Type B pancreatic cell (in vitro differentiated cells): ENCODE results near the gene MRPS7. TPM values are rescaled to one million over a fixed set of nuclear protein-coding genes. Genes with fewer than 3 reads are reported as not detected.

ENCODE experiments used
- DNase-seq: peaks from one replicate; pipeline ENCODE4 v3.0.0; 2021; ENCODE audit warnings: mixed read lengths; ENCODE audit not compliant: unreplicated experiment; ENCODE audit errors: extremely low spot score
- H3K27ac Mint-ChIP-seq: 2 replicates; pipeline ENCODE4 v1.8.0; 2021; ENCODE audit warnings: mild to moderate bottlenecking, mixed read lengths
- H3K27me3 Mint-ChIP-seq: 2 replicates; pipeline ENCODE4 v1.8.0; 2021; ENCODE audit warnings: mixed read lengths
- H3K36me3 Mint-ChIP-seq: 2 replicates; pipeline ENCODE4 v1.8.0; 2021; ENCODE audit warnings: mixed read lengths
- H3K4me1 Mint-ChIP-seq: one replicate; pipeline ENCODE4 v1.8.0; 2021; ENCODE audit warnings: mixed read lengths; ENCODE audit not compliant: unreplicated experiment
- H3K4me3 Mint-ChIP-seq: 2 replicates; pipeline ENCODE4 v1.8.0; 2021; ENCODE audit warnings: mild to moderate bottlenecking, mixed read lengths
- H3K9me3 Mint-ChIP-seq: 2 replicates; pipeline ENCODE4 v1.8.0; 2021; ENCODE audit warnings: mixed read lengths
- CTCF ChIP-seq: fragments of 200-600 bp; sonication (generic); conservative IDR thresholded peaks from 2 replicates; pipeline ENCODE4 v1.5.0; 2021; ENCODE audit warnings: antibody characterized with exemption, mild to moderate bottlenecking
- total RNA-seq: library from RNA; stranded (reverse); gene quantifications from 2 replicates; pipeline ENCODE4 v1.2.1, GENCODE V29; 2021; ENCODE audit warnings: low replicate concordance

Gene MRPS7
- total RNA-seq, 1 donor from 2014 or later: 70.9 TPM

GRCh38 chr17:75270218-75270965, 8.7 kb downstream of the MRPS7 start:
- Mint-ChIP-seq H3K27ac (peak overlapping the region; percentile 89), H3K36me3 (no peaks in the 10 kb centered on the region), H3K9me3 (no peaks in the 10 kb centered on the region), H3K4me1 (peaks cover 21% of the 10 kb centered on the region), H3K27me3 (peaks cover 3% of the 10 kb centered on the region), H3K4me3 (peak overlapping the region; percentile 89)
- peak; percentile 39 for TF ChIP-seq CTCF
- peak; percentile 75 for DNase-seq

GRCh38 chr17:75270966-75271232, 9.2 kb downstream of the MRPS7 start, which contains the start of gene MIF4GD:
TSS of gene MIF4GD (minus strand) at chr17:75271231. CDS start at chr17:75270195, 1,036 bp downstream.
- TF ChIP-seq CTCF: no peak
- Mint-ChIP-seq H3K27ac (peak within 1 kb of the TSS; percentile 89), H3K4me3 (peak within 1 kb of the TSS; percentile 89), H3K9me3 (no peaks in the 10 kb centered on the region), H3K4me1 (peaks cover 21% of the 10 kb centered on the region), H3K27me3 (peaks cover 3% of the 10 kb centered on the region), H3K36me3 (no peaks in the 10 kb centered on the region)
- no peak for DNase-seq

GRCh38 chr17:75271233-75271954, 9.7 kb downstream of the MRPS7 start:
- Mint-ChIP-seq H3K27ac (peak overlapping the region; percentile 70), H3K9me3 (no peaks in the 10 kb centered on the region), H3K4me3 (peak overlapping the region; percentile 74), H3K27me3 (peaks cover 3% of the 10 kb centered on the region), H3K36me3 (no peaks in the 10 kb centered on the region), H3K4me1 (peaks cover 21% of the 10 kb centered on the region)
- DNase-seq: peak; percentile 91
- peak; percentile 80 for TF ChIP-seq CTCF

GRCh38 chr17:75271955-75272847, 10.5 kb downstream of the MRPS7 start:
- no peaks in the 10 kb centered on the region for H3K36me3 Mint-ChIP-seq
- H3K4me3 Mint-ChIP-seq: peak overlapping the region; percentile 74
- peaks cover 3% of the 10 kb centered on the region for H3K27me3 Mint-ChIP-seq
- H3K9me3 Mint-ChIP-seq: no peaks in the 10 kb centered on the region
- DNase-seq: no peak
- no peak for TF ChIP-seq CTCF
- peaks cover 21% of the 10 kb centered on the region for H3K4me1 Mint-ChIP-seq
- peak overlapping the region; percentile 70 for H3K27ac Mint-ChIP-seq

GRCh38 chr17:75272848-75273184, 11.1 kb downstream of the MRPS7 start:
- no peak for DNase-seq
- Mint-ChIP-seq H3K9me3 (no peaks in the 10 kb centered on the region), H3K4me1 (peaks cover 19% of the 10 kb centered on the region), H3K27ac (no peak overlapping the region), H3K27me3 (peaks cover 3% of the 10 kb centered on the region), H3K36me3 (peaks cover 2% of the 10 kb centered on the region), H3K4me3 (peak overlapping the region; percentile 72)
- TF ChIP-seq CTCF: no peak
